HepG2 (cell line): ENCODE measurements around the gene LIN7A. TPM values are rescaled to one million over a fixed set of nuclear protein-coding genes. Genes with fewer than 3 reads are reported as not detected.

Source experiments
- ARNT ChIP-seq: fragments of 450-650 bp; IDR thresholded peaks from 2 replicates; pipeline ENCODE4 v1.6.1; 2017
- ARNT2 ChIP-seq: sonication (generic); formaldehyde crosslinking; IDR thresholded peaks from 2 replicates; pipeline ENCODE4 v1.8.0; 2022; ENCODE audit warnings: mild to moderate bottlenecking, low read depth, missing genetic modification reagents, moderate library complexity
- CREB3 ChIP-seq: sonication (generic); formaldehyde crosslinking; IDR thresholded peaks from 2 replicates; pipeline ENCODE4 v1.5.0; 2020; ENCODE audit warnings: missing genetic modification reagents
- JDP2 ChIP-seq: sonication (generic); formaldehyde crosslinking; IDR thresholded peaks from 2 replicates; pipeline ENCODE4 v1.8.1; 2022; ENCODE audit warnings: missing genetic modification reagents, borderline replicate concordance
- JUNB ChIP-seq: sonication (generic); formaldehyde crosslinking; IDR thresholded peaks from 2 replicates; pipeline ENCODE4 v1.8.0; 2022; ENCODE audit warnings: missing genetic modification reagents, mild to moderate bottlenecking, borderline replicate concordance
- KDM4B ChIP-seq: sonication (generic); formaldehyde crosslinking; IDR thresholded peaks from 2 replicates; pipeline ENCODE4 v1.4.0; 2020; ENCODE audit warnings: missing genetic modification reagents
- RBM22 ChIP-seq: fragments of 200-400 bp; formaldehyde crosslinking; optimal IDR thresholded peaks from 2 replicates; pipeline ENCODE3; 2017; ENCODE audit warnings: mild to moderate bottlenecking, low read length, moderate library complexity
- SP5 ChIP-seq: IDR thresholded peaks from 2 replicates; pipeline ENCODE4 v1.6.1; 2016; ENCODE audit warnings: low read depth, borderline replicate concordance
- SRY ChIP-seq: sonication (generic); formaldehyde crosslinking; IDR thresholded peaks from 2 replicates; pipeline ENCODE4 v1.8.0; 2022; ENCODE audit warnings: mild to moderate bottlenecking, missing genetic modification reagents
- YEATS4 ChIP-seq: sonication (generic); formaldehyde crosslinking; IDR thresholded peaks from 2 replicates; pipeline ENCODE4 v1.4.0; 2020; ENCODE audit warnings: missing genetic modification reagents, borderline replicate concordance
- ZBTB44 ChIP-seq: sonication (generic); formaldehyde crosslinking; IDR thresholded peaks from 2 replicates; pipeline ENCODE4 v1.4.0; 2020; ENCODE audit warnings: missing genetic modification reagents
- ZNF230 ChIP-seq: sonication (generic); formaldehyde crosslinking; IDR thresholded peaks from 2 replicates; pipeline ENCODE4 v1.4.0; 2020; ENCODE audit warnings: mild to moderate bottlenecking, missing genetic modification reagents
- ZNF589 ChIP-seq: sonication (generic); formaldehyde crosslinking; conservative IDR thresholded peaks from 2 replicates; pipeline ENCODE4 v1.8.0; 2022; ENCODE audit warnings: mild to moderate bottlenecking, moderate library complexity, missing genetic modification reagents
- ZNF598 ChIP-seq: sonication (generic); formaldehyde crosslinking; IDR thresholded peaks from 2 replicates; pipeline ENCODE4 v1.5.1; 2020; ENCODE audit warnings: mild to moderate bottlenecking, missing genetic modification reagents, borderline replicate concordance
- ZNF670 ChIP-seq: sonication (generic); formaldehyde crosslinking; IDR thresholded peaks from 2 replicates; pipeline ENCODE4 v1.8.0; 2022; ENCODE audit warnings: mild to moderate bottlenecking, missing genetic modification reagents, borderline replicate concordance
- ZNF704 ChIP-seq: sonication (generic); formaldehyde crosslinking; IDR thresholded peaks from 2 replicates; pipeline ENCODE4 v1.8.1; 2023; ENCODE audit warnings: mild to moderate bottlenecking, inconsistent platforms, moderate library complexity, missing genetic modification reagents, borderline replicate concordance
- ZNF747 ChIP-seq: sonication (generic); formaldehyde crosslinking; IDR thresholded peaks from 2 replicates; pipeline ENCODE4 v1.8.1; 2023; ENCODE audit warnings: missing genetic modification reagents, mild to moderate bottlenecking, borderline replicate concordance
- ZNF749 ChIP-seq: sonication (generic); formaldehyde crosslinking; IDR thresholded peaks from 2 replicates; pipeline ENCODE4 v1.8.0; 2022; ENCODE audit warnings: mild to moderate bottlenecking, missing genetic modification reagents, moderate library complexity, borderline replicate concordance
- ZNF792 ChIP-seq: IDR thresholded peaks from 2 replicates; pipeline ENCODE4 v1.6.1; 2016
- polyA plus RNA-seq, 8 experiments: library from polyadenylated mRNA; depleted of rRNA in 3 of 8; stranded (reverse) in 7 of 8; unstranded in 1 of 8; fragments of >200 nt; fragmentation: Illumina TruSeq in 4 of 8; extraction: Trizol in 4 of 8; gene quantifications; 2 replicates each; pipeline versions ENCODE4 v1.2.1 to v1.2.3, GENCODE V29; 2011 to 2016; ENCODE audit warnings: low read depth in 4 of 8, missing spikeins in 1 of 8, mixed read lengths in 1 of 8; ENCODE audit not compliant: insufficient read depth in 1 of 8
- total RNA-seq, 5 experiments: library from RNA; depleted of rRNA; stranded (reverse); fragments of >200 nt; fragmentation: Illumina TruSeq; extraction: Trizol; gene quantifications; 2 replicates each; pipeline ENCODE4 v1.2.3, GENCODE V29; 2016; ENCODE audit warnings: low read depth in 1 of 5
- TF ChIP-seq, protein P1 (sequence below): fragments of 450-650 bp; IDR thresholded peaks from 2 replicates; pipeline ENCODE4 v1.6.1; 2017; ENCODE audit warnings: mild to moderate bottlenecking
- TF ChIP-seq, protein P2 (sequence below): sonication (generic); formaldehyde crosslinking; IDR thresholded peaks from 2 replicates; pipeline ENCODE4 v1.8.1; 2022; ENCODE audit warnings: mild to moderate bottlenecking, missing genetic modification reagents
- TF ChIP-seq, protein P3 (sequence below): sonication (generic); formaldehyde crosslinking; IDR thresholded peaks from 2 replicates; pipeline ENCODE4 v1.4.0; 2020; ENCODE audit warnings: missing genetic modification reagents

The LIN7A gene
- total and polyA plus RNA-seq, 2 of the 13 experiments (the other 11 are each of a cell fraction or from before 2014, with no cell fraction given) = 18.5 to 19.2 TPM

DNA sequence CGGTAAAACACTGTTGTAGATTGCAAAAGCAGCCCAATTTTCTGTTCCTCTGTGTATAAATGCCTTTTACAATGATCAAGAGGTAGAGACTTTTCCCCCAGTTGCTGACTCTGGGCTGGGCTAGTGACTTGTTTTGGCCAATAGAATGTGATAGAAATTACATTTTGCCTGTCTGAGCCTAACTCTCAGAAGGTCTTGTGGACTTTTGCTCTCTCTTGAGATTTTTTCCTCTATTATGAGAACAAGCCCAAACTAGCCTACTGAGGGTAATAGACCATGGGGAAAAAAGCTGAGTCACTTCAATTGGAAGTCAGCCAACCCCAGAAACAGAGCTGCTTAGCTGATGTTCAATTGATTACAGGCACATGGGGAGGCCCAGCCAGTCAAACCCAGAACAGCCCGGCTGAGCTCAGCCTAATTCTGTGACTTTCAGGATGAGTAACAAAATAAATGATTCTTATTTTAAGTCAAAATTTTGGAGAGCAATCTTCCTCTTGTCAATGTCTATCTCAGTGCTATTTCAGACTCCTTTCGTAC lies 159.7 kb downstream of the LIN7A start (continued):
- TF ChIP-seq ZNF704 (no peak), SP5 (CRISPR knock-in tag) (no peak), ZNF230 (CRISPR knock-in tag) (no peak), ZBTB44 (CRISPR knock-in tag) (no peak), ARNT2 (no peak), KDM4B (no peak), CREB3 (CRISPR knock-in tag) (no peak), YEATS4 (CRISPR knock-in tag) (peak; percentile 38; the same call in 1 of the 2 replicates), SRY (no peak), ZNF598 (CRISPR knock-in tag) (no peak), ARNT (no peak), ZNF792 (CRISPR knock-in tag) (no peak), ZNF747 (CRISPR knock-in tag) (no peak), ZNF670 (CRISPR knock-in tag) (0 out of 2 replicates have a peak, but pooled peaks have one; percentile 58), JUNB (CRISPR knock-in tag) (no peak), ZNF749 (CRISPR knock-in tag) (no peak), RBM22 (no peak), JDP2 (CRISPR knock-in tag) (no peak), ZNF589 (CRISPR knock-in tag) (no peak)
- TF ChIP-seq, protein P1, sequence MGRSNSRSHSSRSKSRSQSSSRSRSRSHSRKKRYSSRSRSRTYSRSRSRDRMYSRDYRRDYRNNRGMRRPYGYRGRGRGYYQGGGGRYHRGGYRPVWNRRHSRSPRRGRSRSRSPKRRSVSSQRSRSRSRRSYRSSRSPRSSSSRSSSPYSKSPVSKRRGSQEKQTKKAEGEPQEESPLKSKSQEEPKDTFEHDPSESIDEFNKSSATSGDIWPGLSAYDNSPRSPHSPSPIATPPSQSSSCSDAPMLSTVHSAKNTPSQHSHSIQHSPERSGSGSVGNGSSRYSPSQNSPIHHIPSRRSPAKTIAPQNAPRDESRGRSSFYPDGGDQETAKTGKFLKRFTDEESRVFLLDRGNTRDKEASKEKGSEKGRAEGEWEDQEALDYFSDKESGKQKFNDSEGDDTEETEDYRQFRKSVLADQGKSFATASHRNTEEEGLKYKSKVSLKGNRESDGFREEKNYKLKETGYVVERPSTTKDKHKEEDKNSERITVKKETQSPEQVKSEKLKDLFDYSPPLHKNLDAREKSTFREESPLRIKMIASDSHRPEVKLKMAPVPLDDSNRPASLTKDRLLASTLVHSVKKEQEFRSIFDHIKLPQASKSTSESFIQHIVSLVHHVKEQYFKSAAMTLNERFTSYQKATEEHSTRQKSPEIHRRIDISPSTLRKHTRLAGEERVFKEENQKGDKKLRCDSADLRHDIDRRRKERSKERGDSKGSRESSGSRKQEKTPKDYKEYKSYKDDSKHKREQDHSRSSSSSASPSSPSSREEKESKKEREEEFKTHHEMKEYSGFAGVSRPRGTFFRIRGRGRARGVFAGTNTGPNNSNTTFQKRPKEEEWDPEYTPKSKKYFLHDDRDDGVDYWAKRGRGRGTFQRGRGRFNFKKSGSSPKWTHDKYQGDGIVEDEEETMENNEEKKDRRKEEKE = no peak
- TF ChIP-seq, protein P2, sequence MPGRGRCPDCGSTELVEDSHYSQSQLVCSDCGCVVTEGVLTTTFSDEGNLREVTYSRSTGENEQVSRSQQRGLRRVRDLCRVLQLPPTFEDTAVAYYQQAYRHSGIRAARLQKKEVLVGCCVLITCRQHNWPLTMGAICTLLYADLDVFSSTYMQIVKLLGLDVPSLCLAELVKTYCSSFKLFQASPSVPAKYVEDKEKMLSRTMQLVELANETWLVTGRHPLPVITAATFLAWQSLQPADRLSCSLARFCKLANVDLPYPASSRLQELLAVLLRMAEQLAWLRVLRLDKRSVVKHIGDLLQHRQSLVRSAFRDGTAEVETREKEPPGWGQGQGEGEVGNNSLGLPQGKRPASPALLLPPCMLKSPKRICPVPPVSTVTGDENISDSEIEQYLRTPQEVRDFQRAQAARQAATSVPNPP = no peak
- TF ChIP-seq, protein P3, sequence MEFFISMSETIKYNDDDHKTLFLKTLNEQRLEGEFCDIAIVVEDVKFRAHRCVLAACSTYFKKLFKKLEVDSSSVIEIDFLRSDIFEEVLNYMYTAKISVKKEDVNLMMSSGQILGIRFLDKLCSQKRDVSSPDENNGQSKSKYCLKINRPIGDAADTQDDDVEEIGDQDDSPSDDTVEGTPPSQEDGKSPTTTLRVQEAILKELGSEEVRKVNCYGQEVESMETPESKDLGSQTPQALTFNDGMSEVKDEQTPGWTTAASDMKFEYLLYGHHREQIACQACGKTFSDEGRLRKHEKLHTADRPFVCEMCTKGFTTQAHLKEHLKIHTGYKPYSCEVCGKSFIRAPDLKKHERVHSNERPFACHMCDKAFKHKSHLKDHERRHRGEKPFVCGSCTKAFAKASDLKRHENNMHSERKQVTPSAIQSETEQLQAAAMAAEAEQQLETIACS = no peak
